ENCODE data around the gene MYO5B.

DNA sequence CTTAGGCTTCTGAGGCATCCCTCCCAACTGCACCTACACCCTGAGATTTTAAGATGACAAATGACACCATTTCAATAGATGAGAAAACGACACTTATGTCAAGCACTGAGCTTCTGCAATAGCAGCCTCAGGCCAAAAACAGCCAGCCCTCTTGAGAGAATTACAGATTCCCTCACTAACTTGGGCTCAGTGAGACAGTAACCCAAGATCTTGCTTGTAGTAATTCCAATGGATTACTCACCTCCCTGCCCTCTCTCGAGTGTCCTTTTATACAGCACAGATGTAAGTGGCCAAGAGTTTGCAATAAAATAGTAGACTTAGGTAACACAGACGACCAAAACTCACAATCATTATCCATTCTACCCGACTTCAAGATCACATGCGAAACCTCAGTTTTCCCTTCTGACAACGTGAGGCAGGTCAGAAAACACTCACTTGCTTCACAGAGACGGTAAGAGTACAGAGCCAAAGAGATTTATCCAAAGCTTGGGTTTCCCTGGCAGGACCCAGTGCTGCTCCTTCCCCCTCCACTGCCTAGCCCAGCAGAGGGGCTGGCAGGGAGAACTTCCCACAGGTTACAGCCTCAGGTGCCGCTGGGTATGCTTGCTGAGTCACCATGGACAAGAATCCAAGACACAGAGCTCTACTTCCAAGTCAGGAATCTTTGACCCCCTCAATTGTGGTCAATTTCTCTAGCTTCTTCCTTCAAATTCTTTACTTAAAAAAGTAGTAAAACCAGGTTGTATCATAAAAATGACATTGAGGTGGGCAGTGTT lies 181.4 kb downstream of the MYO5B start:
- no peak for TF ChIP-seq CTCF (IDR thresholded peaks at IDR 0.05)
- TF ChIP-seq POLR2A (IDR thresholded peaks at IDR 0.05), result no peak
- no peak for TF ChIP-seq POLR2AphosphoS5 (IDR thresholded peaks at IDR 0.05)
- no peak for TF ChIP-seq EP300 (IDR thresholded peaks at IDR 0.05)
